HG03565 (cell line): ENCODE measurements around the gene SYTL3.
"Not testable (repeated sequence)": the region's sequence is repeated elsewhere in the genome, so short reads cannot be mapped to it uniquely, and the experiment has no call there.

Experiments
- ATAC-seq: cut with Tn5 transposase; IDR thresholded peaks from one replicate; pipeline ENCODE4 v1.9.1; 2021; ENCODE audit warnings: mild to moderate bottlenecking, moderate library complexity; ENCODE audit not compliant: unreplicated experiment

The SYTL3 gene

DNA sequence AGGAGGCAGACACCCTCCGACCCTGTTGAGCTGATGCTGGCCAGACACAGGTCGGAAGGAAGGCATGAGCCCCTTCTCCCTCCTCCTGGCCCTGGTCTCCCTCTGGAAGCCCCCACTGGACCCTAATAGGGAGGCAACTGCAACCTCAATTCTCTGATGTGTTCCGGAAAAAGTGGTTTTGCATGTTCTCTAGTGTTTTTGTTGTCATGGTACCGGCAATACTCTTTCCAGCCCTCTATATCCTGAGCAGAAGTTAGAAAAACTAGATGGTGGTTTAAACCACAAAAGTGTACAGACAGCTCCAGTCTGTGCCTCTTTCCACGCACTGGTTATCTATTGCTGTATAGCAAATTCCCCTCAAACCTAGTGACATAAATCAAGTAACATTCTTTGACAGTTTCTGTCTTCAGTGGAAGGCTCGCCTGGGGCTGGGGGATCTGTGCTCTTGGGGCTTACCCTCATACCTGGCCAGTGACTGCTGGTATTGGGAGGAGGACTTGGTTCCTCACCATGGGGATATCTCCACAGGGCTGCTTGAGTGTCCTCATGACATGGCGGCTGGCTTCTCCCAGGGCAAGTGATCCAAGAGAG is 37.0 kb downstream of the SYTL3 start:
- ATAC-seq: no peak

DNA sequence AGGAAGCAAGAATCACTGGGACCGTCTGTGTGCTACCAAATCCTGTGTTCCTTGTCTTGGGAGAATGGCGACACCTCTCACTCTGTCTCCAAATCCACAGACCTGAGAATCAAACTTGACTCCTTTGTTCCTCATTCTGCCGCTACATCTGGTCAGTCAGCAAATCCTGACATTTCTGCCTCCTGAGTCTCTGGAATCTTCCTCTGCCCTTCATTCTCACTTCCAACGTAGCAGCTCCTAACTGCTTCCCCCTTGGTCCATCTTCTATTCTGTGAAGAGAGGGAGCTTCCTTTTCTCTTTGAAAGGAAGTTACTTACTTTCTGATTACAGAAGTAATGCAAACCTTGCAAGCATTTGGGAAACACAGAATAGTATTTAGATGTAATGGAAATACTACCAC is 37.7 kb downstream of the SYTL3 start:
- ATAC-seq: no peak

DNA sequence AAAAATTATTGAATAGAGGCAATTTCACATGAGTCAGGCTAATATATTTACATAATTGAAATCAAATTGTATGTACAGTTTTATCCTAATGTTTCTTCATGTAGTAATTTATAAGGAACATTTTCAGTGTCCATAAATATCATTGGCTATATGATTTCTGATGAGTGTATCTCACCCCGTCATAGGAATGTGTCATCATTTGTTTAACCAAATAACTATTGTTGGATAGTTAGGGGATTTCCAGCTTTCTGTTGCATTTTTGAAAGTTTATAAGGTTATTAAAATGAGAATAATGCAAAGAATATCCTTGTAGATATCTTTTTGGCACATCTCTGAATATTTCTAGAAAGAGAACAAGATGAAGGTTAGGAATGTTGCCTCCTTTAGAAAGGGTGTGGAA is 39.0 kb downstream of the SYTL3 start:
- ATAC-seq: no peak

DNA sequence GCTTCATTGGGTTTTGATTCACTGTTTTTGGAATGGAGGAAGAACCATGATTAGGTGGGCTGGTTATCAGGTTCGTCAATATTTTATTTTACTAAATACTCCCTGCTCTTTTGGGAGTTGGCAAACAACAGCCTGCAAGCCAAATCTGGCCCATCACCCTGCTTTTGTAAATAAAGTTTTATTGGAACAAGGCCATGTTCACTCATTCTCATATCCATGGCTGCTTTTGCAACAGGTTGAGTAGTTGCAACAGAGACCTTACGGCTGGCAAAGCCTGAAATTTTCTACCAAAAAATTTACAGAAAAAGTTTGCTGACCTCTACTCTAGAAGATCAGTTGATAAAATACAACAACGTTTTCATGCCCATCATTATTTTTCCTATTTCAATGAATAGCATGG is 45.1 kb downstream of the SYTL3 start:
- no peak for ATAC-seq

DNA sequence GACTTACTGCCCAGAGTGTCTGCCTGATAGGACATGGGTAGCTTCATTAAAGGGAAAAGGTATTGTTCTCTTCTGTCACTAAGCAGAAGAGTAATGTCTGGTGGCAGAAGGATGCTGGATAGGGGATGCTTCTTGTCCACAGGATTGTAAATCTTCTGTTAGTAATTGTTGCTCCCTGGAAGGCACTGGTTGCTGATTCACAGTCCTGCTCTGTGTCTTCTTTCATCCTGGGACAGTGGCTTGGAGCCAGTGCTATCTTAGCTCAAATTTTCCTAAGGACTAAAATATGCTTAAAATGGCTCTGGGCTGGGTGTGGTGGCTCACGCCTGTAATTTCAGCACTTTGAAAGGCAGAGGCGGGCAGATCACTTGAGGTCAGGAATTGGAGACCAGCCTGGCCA is 48.0 kb downstream of the SYTL3 start:
- ATAC-seq: no peak

DNA sequence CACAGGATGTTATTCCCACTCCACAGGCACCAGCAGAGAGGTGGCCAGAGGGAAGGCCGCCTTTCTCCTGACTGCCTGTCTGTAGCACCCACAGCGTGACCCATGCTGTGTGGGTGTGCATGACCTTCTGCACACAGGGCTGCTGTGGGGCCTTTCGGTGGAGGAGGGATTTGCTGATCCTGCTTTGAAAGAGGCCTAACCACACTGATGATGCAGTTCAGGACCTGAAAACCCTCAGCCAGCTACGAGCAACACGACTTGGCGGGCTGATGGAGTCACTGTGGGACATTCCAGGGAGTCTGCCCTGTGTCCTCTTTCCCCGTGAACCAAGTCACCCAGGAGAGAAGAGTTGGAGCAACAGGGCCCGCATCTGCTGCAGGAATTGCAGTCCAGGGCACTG is 49.1 kb downstream of the SYTL3 start:
- ATAC-seq: no peak

DNA sequence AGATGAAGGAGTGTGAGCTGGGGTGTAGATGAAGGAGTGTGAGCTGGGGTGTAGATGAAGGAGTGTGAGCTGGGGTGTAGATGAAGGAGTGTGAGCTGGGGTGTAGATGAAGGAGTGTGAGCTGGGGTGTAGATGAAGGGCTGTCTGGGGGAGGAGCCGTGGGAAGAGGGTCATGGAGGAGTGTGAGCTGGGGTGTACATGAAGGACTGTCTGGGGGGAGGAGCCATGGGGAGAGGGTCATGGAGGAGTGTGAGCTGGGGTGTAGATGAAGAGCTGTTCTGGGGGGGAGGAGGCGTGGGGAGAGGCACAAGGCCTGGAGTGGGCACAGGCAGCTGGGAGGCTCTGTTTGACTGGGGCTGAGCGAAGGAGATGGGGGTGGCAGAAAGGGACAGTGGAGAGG is 51.4 kb downstream of the SYTL3 start:
- not testable (repeated sequence) for ATAC-seq

DNA sequence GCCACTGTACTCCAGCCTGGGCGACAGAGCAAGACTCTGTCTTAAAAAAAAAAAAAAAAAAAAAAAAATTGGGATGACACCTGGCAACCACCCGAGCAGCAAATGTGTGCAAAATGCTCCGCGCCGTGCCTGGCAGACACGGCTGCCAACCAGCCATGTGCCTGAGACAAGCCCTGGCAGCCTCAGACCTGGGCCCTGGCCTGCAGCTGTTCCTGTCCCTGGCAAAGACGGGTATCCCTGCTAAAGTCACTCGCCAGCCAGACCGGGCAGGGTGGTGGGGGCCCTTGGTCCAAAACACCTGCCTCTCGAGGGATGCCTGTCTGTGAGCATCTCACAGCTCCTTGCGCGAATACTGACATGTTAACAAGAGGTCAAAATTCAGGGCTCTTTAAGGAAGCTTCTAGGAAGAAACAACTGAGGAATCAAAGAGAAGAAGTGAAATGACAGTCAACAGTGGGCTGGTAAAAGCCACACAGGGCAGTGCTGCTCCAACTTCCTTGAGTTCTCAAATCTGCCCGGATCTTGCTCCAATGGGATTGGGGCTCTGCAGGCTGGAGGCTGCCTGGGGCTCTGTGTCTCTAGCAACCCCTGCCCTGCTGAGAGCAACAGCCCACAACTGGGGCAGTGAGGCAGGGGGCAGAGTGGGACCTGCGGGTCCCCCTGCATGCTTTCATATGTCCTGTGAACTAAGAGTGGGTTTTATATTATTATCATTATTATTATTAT is 53.4 kb downstream of the SYTL3 start:
- ATAC-seq: no peak

DNA sequence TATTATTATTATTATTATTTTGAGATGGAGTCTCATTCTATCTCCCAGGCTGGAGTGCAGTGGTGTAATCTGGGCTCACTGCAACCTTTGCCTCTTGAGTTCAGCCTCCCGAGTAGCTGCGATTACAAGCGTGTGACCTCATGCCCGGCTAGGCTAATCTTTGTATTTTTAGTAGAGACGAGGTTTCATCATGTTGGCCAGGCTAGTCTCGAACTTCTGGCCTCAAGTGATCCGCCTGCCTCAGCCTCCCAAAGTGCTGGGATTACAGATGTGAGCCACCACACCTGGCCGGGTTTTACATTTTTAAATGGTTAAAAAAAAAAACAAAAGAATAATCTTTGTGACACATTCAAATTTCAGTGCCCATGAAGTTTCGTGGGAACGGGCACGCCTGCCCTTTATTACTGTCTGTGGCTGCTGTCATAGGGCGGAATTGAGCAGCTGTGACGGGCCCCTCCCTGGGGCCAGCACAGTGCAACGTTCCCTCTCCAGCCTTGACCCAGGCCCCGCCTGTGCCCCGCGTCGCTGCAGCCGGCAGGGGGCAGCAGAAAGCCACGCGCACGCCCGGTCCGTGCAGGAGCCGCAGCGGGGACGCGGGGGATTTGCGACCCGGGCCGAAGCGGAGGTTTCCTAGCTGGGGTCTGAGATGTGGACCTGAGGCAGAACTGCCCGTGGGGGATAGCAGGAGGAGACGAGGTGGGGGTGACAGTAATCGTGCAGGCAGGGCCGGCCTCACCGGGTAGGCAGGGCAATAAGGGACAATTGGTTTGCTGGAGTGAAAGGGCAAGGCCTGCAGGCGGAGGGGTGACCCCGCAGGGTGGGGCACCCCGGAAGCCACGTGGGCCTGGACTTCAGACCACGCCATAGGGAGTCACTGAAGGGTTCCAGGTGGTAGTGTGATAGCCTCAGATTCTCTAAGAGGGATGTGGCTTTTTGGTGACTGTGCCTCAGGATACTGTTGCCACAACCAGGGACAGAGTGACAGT is 54.3 kb downstream of the SYTL3 start:
- peak; percentile 92 for ATAC-seq

DNA sequence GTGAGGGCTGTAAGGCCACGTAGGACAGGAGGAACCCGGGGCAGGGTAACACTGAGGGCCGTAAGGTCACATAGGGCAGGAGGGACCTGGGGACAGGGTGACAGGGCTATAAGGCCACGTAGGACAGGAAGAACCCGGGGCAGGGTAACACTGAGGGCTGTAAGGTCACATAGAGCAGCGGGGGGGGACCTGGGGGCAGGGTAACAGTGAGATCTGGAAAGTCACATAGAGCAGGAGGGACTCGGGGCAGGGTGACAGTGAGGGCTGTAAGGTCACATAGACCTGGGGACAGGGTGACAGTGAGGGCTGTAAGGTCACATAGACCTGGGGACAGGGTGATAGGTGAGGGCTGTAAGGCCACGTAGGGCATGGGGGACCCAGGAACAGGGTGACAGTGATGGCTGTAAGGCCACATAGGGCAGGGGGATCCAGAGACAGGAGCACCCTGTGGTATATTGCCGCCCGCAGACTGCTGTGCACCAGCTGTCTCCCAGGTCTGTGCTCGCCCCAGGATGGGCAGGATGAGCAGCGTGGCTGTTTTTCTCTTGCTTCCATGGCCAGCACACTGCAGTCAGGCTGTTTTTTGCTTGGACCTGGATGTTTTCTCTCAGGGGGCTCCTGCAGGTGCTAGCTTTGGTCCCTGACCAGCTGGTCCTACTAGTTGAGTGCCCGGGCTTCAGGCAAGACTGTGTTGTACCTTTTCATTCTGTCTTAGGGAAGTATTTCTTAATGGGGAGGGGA is 55.7 kb downstream of the SYTL3 start:
- no peak for ATAC-seq

DNA sequence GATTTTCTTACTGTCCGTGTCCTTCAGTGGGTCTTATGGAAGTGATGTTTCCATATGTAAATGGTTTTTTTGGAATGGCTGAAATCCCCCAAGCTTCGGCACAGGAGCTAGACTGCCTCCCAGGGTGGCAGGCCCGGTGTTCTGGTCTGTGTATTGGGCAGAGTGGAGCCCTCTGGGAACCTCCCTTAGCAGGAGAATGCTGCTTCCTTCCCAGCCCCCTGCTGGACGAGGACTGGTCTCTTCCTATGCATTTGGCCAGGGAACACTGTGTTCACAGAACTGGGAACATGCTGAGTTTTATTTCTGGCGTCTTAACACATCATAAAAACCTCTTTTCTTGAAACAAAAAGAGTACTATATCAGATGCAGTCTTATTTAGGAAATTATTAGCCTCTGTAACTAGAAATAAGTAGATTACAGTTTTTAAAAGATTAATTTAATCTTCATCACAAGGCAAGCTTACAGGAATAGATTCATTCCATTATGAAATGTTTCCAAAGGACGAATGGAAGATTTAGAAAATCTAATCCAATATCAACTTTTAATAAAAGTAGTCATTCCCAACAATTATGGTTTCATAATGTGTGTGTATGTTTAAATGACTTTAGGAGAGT is 56.6 kb downstream of the SYTL3 start:
- ATAC-seq: no peak

DNA sequence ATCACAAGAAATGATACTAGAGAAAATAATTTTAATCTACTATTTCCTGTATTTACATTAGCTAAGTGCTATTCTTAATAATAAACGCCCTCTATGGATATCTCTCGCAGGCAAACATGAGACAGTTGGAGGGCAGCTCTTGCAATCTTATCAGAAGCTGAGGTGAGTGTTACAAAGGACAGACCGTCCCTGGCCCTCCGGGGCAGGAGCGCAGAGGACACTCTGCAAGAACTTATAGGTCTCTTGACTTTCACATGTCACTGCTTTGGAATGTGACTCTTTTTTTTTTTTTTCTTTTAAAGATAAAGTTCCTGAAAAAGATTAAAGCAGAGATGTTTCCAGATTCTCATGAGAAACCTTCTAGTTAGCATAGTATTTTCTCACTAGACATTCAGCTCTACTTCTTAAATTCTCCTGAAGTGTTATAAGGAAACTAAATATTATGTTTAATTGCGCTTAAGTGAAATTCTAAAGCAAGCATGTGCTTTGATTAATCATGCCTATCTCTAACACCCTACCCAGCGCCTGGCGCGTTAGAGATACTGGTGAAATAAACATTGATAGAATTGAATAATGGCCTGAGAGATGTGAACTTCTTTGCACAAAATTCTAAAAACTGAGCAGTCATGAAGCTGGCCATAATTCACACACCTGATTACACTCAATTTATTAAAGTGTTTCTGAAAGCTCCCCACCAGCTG is 57.4 kb downstream of the SYTL3 start:
- ATAC-seq: no peak

DNA sequence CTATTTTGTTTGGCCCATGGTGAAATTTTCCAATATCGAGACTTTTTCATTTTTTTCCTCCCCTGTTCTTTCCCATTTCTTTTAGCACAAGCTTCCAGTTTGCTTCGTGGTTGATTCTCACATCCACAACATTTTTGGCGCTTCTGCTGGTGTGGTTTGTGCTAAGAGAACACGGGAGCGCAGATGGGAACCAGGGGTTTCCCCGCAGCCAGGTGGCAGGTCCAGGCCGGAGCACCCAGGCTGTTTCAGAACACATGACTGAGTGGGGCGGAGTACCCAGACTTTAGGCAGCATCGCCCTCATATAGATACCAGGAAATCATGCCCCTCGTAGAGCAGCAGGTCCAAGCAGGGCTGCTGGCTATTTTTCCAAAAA is 58.0 kb downstream of the SYTL3 start:
- ATAC-seq: no peak

DNA sequence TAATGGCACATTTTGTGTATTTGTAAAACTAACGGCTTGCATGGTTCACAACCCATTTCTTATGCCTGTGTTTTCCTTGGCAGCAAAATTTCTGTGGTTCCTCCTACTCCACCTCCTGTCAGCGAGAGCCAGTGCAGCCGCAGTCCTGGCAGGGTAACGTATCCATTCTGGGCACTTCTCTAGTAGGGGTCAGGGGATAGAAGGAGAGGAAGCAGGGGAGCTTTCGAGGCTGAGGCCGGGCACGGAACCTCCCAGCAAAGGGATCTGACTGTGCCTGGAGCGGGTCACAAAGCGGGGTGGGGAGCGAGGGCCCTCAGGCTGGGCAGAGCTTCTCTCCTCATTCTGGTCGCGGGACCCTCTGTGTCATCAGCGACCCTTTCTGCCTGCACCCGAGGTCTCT is 58.4 kb downstream of the SYTL3 start:
- no peak for ATAC-seq

DNA sequence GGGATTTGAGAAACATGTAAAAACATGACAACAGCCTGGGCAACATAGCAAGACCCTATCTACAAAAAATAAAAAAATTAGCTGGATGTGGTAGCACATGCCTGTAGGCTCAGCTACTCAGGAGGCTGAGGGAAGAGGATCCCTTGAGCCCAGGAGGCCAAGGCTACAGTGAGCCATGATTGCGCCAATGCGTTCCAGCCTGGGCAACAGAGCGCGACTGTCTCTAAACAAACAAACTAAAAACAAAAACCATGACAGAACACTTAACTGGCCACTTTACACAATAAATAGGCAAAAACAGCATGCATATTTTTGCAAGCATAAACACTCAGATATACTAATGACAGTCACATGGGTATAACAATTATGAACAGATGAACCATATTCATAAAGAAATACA is 60.0 kb downstream of the SYTL3 start:
- ATAC-seq: no peak

DNA sequence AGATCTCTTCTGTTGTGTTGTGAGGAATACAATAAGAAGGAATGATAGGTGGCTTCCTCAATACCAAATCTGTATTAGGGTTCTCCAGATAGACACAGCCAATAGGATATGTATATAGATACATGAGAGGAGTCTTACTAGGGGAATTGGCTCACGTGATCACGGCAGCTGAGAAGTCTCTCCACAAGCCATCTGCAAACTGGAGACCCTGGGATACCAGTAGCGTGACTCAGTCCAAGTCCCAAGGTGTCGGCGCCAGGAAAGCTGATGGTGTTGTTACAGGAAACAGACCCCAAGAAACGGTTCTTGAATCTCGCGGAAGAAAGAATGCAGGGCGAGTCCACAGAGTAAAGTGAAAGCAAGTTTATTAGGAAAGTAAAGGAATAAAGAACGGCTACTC is 61.4 kb downstream of the SYTL3 start:
- no peak for ATAC-seq

DNA sequence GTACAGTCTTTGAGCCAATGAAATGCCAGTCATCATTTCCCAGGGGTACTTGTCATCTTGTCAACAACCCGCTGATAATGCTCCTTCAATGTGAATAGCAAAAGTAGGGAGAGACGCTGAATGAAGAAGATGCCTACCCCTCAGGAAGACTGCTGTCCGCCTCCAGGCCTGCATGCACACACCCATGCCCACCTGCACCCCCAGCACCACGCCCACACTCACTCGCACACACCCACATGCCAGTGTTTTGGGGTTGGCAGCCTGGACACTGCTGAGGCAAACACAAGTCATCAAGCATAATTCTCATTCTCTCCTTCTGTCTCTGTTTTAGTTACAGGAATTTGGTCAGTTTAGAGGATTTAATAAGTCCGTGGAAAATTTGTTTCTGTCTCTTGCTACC is 63.6 kb downstream of the SYTL3 start:
- ATAC-seq: no peak

DNA sequence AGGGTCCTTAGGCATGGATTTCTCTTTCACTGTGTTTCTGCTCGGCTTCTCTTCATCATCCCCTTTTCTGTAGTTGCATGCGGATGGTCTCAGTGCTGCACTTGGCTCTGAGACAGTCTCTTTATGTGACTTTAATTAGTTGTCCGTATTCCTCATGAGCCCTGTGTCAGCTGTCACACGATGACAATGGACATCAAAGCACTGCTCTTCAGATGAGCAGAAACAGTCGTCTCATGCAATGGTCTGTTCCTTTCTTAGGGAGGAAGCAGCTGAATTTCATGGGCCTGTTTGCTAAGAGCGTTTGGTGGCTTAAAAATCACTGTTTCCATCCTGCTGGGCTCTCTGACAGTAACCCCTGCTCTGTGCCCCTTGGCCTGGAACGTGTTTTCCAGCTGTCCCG is 64.9 kb downstream of the SYTL3 start:
- ATAC-seq: no peak

DNA sequence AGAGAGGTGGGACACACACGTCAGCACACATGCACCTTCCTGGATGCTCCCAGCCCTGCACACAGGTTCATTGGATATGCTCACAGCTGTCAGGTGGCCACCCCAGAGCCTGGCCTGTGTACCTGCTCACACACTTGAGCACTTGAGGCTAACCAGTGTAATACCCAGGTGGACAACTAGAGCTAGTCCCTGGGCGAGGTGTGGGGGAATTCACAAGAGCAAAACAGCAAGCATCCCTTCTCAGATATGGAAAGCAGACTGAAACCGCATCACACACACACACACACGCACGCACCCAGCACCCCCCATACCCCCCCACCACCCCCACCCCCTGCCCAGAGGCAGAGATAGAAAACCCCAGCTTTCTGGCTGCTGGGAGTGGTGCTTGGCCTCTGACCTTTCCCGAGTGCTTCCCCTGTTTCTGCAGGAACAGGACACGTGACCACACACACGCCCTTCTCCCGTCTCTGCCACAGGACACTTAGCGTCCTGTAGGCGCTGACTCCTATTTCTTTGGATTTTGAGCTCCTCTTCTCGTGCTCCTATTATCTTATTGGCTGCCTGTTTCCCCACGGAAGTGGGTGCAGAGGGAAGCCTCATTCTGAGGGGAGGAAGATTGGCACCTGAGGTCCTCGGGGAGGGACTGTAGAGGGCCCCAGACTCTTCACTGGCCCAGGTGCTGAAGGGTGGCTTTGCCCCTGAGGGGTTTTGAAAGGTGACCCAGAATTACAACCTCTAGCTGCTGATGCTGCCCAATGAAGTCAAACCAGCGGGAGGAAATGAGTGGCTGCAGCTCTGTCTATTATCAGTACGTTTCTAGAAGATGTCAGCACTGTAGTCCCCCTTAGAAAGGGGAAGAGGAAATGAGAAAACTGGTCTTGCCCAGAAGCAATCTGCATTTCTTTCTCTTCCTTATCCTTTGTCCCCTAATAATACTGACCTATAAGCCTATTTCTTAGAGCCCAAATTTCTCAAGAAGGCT is 65.8 kb downstream of the SYTL3 start:
- ATAC-seq: peak; percentile 43
